K562 (cell line): Measurements from ENCODE around the gene HSPH1. TPM values are rescaled to one million over a fixed set of nuclear protein-coding genes. Genes with fewer than 3 reads are reported as not detected.

Experiments
- ATAC-seq: fragments of 200-7000 bp; cut with Tn5 transposase; 3 replicates; pipeline ENCODE4 v1.9.1; 2020; ENCODE audit warnings: moderate library complexity
- BruUV-seq: library from RNA; stranded (reverse); fragments of 400-500 nt; replicated peaks from 2 replicates; lab custom pipeline; 2021; lab: Mats Ljungman, UMichigan
- CTCF ChIA-PET: fragments of 300-600 bp; formaldehyde crosslinking; extraction: SDS; loops from one replicate; lab custom pipeline; 2021; ENCODE audit warnings: low intra/inter-chr PET ratio; lab: Yijun Ruan, JAX
- POLR2A ChIA-PET: fragments of 300-600, 350-650 bp; sonication (Branson Sonifier 250); formaldehyde crosslinking; extraction: SDS; loops from one replicate; lab custom pipeline; 2021; ENCODE audit warnings: antibody characterized with exemption, inconsistent platforms; lab: Yijun Ruan, JAX
- DNase-seq, 4 experiments: peaks; one replicate each; pipeline versions ENCODE4 v3.0.0 to v3.0.0-alpha.2; 2011 to 2018; ENCODE audit warnings: low spot score in 3 of 4, mixed read lengths in 3 of 4; ENCODE audit errors: extremely low read depth in 1 of 4
- FAIRE-seq: peaks from 2 replicates; lab custom pipeline; 2011; peaks lifted over from hg19 to GRCh38; lab: Jason Lieb, UNC
- H2AFZ ChIP-seq: 2 replicates; pipeline ENCODE4 v1.6.0; 2011; ENCODE audit warnings: low read depth, low read length, control low read depth, inconsistent platforms
- H3K27ac ChIP-seq: fragments of 200-600 bp; 3 replicates; pipeline ENCODE4 v1.8.0; 2011; ENCODE audit warnings: low read depth, mild to moderate bottlenecking, control low read depth, inconsistent platforms, low read length, moderate library complexity, mixed read lengths; ENCODE audit errors: extremely low read depth
- H3K27me3 ChIP-seq, 2 experiments: fragments of 300-600 bp in 1 of 2; 2 replicates in 1 of 2; 3 replicates in 1 of 2; pipeline versions ENCODE4 v1.6.0 to v1.8.0; 2011; ENCODE audit warnings: inconsistent platforms in 2 of 2, low read length in 2 of 2, mild to moderate bottlenecking in 1 of 2, mixed read lengths in 1 of 2, moderate library complexity in 1 of 2; ENCODE audit not compliant: control insufficient read depth in 2 of 2, insufficient read depth in 2 of 2
- H3K36me3 ChIP-seq: fragments of 300-600 bp; 3 replicates; pipeline ENCODE4 v1.8.0; 2011; ENCODE audit warnings: mild to moderate bottlenecking, low read length, inconsistent platforms; ENCODE audit not compliant: control insufficient read depth, insufficient read depth
- H3K4me1 ChIP-seq, 2 experiments: fragments of 200-600 bp in 1 of 2; replicated peaks in 1 of 2; 2 replicates in 1 of 2; 3 replicates in 1 of 2; pipeline versions ENCODE4 v1.5.1 to v1.8.0; 2011; ENCODE audit warnings: inconsistent platforms in 2 of 2, low read length in 2 of 2, mild to moderate bottlenecking in 1 of 2, mixed read lengths in 1 of 2, moderate library complexity in 1 of 2; ENCODE audit not compliant: control insufficient read depth in 2 of 2, insufficient read depth in 2 of 2
- H3K4me2 ChIP-seq: 2 replicates; pipeline ENCODE4 v1.6.1; 2011; ENCODE audit warnings: low read length, control low read depth, inconsistent platforms, mixed read lengths; ENCODE audit not compliant: insufficient read depth
- H3K4me3 ChIP-seq: fragments of 200-600 bp; sonication (generic), shearing (Covaris generic); 2 replicates; pipeline ENCODE4 v1.5.1; 2016; ENCODE audit warnings: control low read depth, inconsistent platforms
- H3K79me2 ChIP-seq: fragments of 200-600 bp; 3 replicates; pipeline ENCODE4 v1.8.0; 2011; ENCODE audit warnings: low read length, inconsistent platforms; ENCODE audit not compliant: control insufficient read depth, insufficient read depth
- H3K9ac ChIP-seq, 2 experiments: 2 replicates each; pipeline versions ENCODE4 v1.6.0 to v1.6.1; 2011; ENCODE audit warnings: low read depth in 2 of 2, low read length in 2 of 2, control low read depth in 1 of 2, inconsistent platforms in 1 of 2, mild to moderate bottlenecking in 1 of 2, mixed read lengths in 1 of 2; ENCODE audit not compliant: insufficient read depth in 1 of 2
- H3K9me1 ChIP-seq: one replicate; pipeline ENCODE4 v1.6.0; 2011; ENCODE audit warnings: inconsistent platforms, mild to moderate bottlenecking, low read length, moderate library complexity; ENCODE audit not compliant: control insufficient read depth, insufficient read depth
- H3K9me3 ChIP-seq: replicated peaks from 2 replicates; pipeline ENCODE4 v1.5.1; 2011; ENCODE audit warnings: low read depth, low read length, inconsistent platforms; ENCODE audit not compliant: control insufficient read depth, insufficient read depth
- H4K20me1 ChIP-seq: replicated peaks from 2 replicates; pipeline ENCODE4 v1.6.1; 2011; ENCODE audit warnings: low read length, inconsistent platforms, mixed read lengths; ENCODE audit not compliant: control insufficient read depth, insufficient read depth
- ARID2 ChIP-seq: fragments of 450-650 bp; IDR thresholded peaks from 2 replicates; pipeline ENCODE4 v1.6.1; 2017; ENCODE audit warnings: antibody characterized with exemption, mild to moderate bottlenecking
- CEBPG ChIP-seq, 3 experiments: fragments of 200-800 bp in 1 of 3; sonication (Bioruptor generic) in 1 of 3; sonication (generic) in 1 of 3; formaldehyde crosslinking in 1 of 3; IDR thresholded peaks in 2 of 3; conservative IDR thresholded peaks in 1 of 3; 2 replicates each; pipeline versions ENCODE4 v1.6.1 to v1.8.0; 2016 to 2022; ENCODE audit warnings: missing compliant biosample characterization in 2 of 3, missing genetic modification characterization in 2 of 3, mild to moderate bottlenecking in 1 of 3, missing genetic modification reagents in 1 of 3
- FOXJ3 ChIP-seq: sonication (generic); formaldehyde crosslinking; IDR thresholded peaks from 2 replicates; pipeline ENCODE4 v1.4.0; 2020; ENCODE audit warnings: mild to moderate bottlenecking, missing genetic modification reagents
- FOXO4 ChIP-seq: fragments of 450-650 bp; formaldehyde crosslinking; IDR thresholded peaks from 2 replicates; pipeline ENCODE4 v1.4.0; 2020; ENCODE audit warnings: mild to moderate bottlenecking, moderate library complexity
- FOXP1 ChIP-seq: sonication (generic); formaldehyde crosslinking; IDR thresholded peaks from 2 replicates; pipeline ENCODE4 v1.8.0; 2022; ENCODE audit warnings: mild to moderate bottlenecking, missing genetic modification reagents
- HMG20B ChIP-seq: fragments of 250-450 bp; sonication (Bioruptor Pico); IDR thresholded peaks from 2 replicates; pipeline ENCODE4 v1.5.0; 2021; ENCODE audit warnings: mild to moderate bottlenecking
- IFI16 ChIP-seq: fragments of 250-450 bp; sonication (Bioruptor Pico); IDR thresholded peaks from 2 replicates; pipeline ENCODE4 v2.1.2; 2022; ENCODE audit warnings: mild to moderate bottlenecking, inconsistent platforms
- JUND ChIP-seq, 2 experiments: IDR thresholded peaks; 2 replicates in 1 of 2; 3 replicates in 1 of 2; pipeline ENCODE4 v1.6.1; 2011; ENCODE audit warnings: borderline replicate concordance in 2 of 2, low read depth in 2 of 2, low read length in 2 of 2, improper control_type of control experiment in 1 of 2, missing biosample characterization in 1 of 2, missing genetic modification characterization in 1 of 2, missing genetic modification reagents in 1 of 2
- LARP7 ChIP-seq: fragments of 450-650 bp; IDR thresholded peaks from 2 replicates; pipeline ENCODE4 v1.6.1; 2016
- MAFG ChIP-seq: fragments of 450-650 bp; conservative IDR thresholded peaks from 2 replicates; pipeline ENCODE4 v1.6.1; 2016; ENCODE audit warnings: missing genetic modification characterization, missing compliant biosample characterization
- MYBL2 ChIP-seq, 2 experiments: fragments of 450-650 bp in 1 of 2; sonication (generic) in 1 of 2; formaldehyde crosslinking in 1 of 2; IDR thresholded peaks; 2 replicates each; pipeline versions ENCODE4 v1.6.1 to v1.8.1; 2017 to 2022; ENCODE audit warnings: borderline replicate concordance in 1 of 2, inconsistent platforms in 1 of 2, low read depth in 1 of 2, mild to moderate bottlenecking in 1 of 2, missing genetic modification reagents in 1 of 2, moderate library complexity in 1 of 2
- NR0B1 ChIP-seq: fragments of 450-650 bp; IDR thresholded peaks from one replicate; pipeline ENCODE4 v1.6.1; 2018; ENCODE audit warnings: mild to moderate bottlenecking, moderate library complexity; ENCODE audit not compliant: partially characterized antibody
- PREB ChIP-seq: sonication (generic); formaldehyde crosslinking; IDR thresholded peaks from 2 replicates; pipeline ENCODE4 v1.8.1; 2023; ENCODE audit warnings: mild to moderate bottlenecking, missing genetic modification reagents
- SMARCE1 ChIP-seq: fragments of 450-650 bp; IDR thresholded peaks from 2 replicates; pipeline ENCODE4 v1.7.1; 2016; ENCODE audit warnings: mild to moderate bottlenecking
- TBP ChIP-seq: optimal IDR thresholded peaks from 2 replicates; pipeline ENCODE3; 2011; ENCODE audit warnings: low read depth, low read length, improper control_type of control experiment
- ZFPM2 ChIP-seq: fragments of 250-450 bp; sonication (Bioruptor Pico); IDR thresholded peaks from 2 replicates; pipeline ENCODE4 v1.5.1; 2022; ENCODE audit warnings: mild to moderate bottlenecking
- ZNF23 ChIP-seq: fragments of 250-450 bp; sonication (Bioruptor Pico); IDR thresholded peaks from 2 replicates; pipeline ENCODE4 v1.4.0; 2020; ENCODE audit warnings: mild to moderate bottlenecking
- ZNF655 ChIP-seq: fragments of 250-450 bp; sonication (Bioruptor Pico); IDR thresholded peaks from 2 replicates; pipeline ENCODE4 v1.5.0; 2021
- WGBS: fragments of 100-300 bp; shearing (Covaris generic); methylation state at CpG from one replicate; pipeline ENCODE4 v1.1.6; 2016; ENCODE audit warnings: low coverage, mixed read lengths; ENCODE audit not compliant: insufficient coverage; ENCODE audit errors: missing lambda C conversion rate; 5-methylcytosine and 5-hydroxymethylcytosine counted together
- in situ Hi-C: fragments of 300-500 bp; cut with MboI; formaldehyde crosslinking; loops from 4 replicates; pipeline ENCODE4 v1.15.0; 2018; ENCODE audit warnings: inconsistent platforms, mixed read lengths
- intact Hi-C: fragments of 100-400 bp; cut with micrococcal nuclease; formaldehyde crosslinking; loops from 2 replicates; pipeline ENCODE4 v1.14.2; 2022
- polyA plus RNA-seq, 8 experiments: library from polyadenylated mRNA; depleted of rRNA in 4 of 8; stranded (reverse) in 5 of 8; unstranded in 3 of 8; fragments of >200 nt; fragmentation: Nextera tagmentation in 2 of 8; fragmentation: Illumina TruSeq in 1 of 8; extraction: Ambion mirVana in 2 of 8; extraction: Trizol in 1 of 8; gene quantifications; 2 replicates each; pipeline versions ENCODE4 v1.2.1 to v1.2.3, GENCODE V29; 2011 to 2014; ENCODE audit warnings: inconsistent platforms in 1 of 8, missing spikeins in 1 of 8
- total RNA-seq, 7 experiments: library from RNA; depleted of rRNA in 6 of 7; stranded (reverse); fragments of >200 nt in 6 of 7; fragmentation: Illumina TruSeq in 2 of 7; extraction: Trizol in 2 of 7; gene quantifications; 2 replicates each; pipeline versions ENCODE4 v1.2.1 to v1.2.3, GENCODE V29; 2011 to 2021; ENCODE audit warnings: low replicate concordance in 1 of 7

The HSPH1 gene
- total and polyA plus RNA-seq, 9 of the 15 experiments (the other 6 are each of a cell fraction or from before 2014, with no cell fraction given): 34.6 to 104 (median 64.7) TPM

GRCh38 chr13:31115616-31116015, 46.1 kb downstream of the HSPH1 start:
- FAIRE-seq: no peak
- WGBS: 0% methylated on average over 1 of the region's 3 CpGs
- Histone ChIP-seq H3K4me3 (no peak overlapping the region), H3K9ac (no peak overlapping the region), H4K20me1 (no peaks in the 10 kb centered on the region), H3K9me1 (no peaks in the 10 kb centered on the region), H3K27me3 (peaks cover 3 to 19% of the 10 kb centered on the region in 2 experiments; a peak in 4 of 5 replicates), H3K36me3 (no peaks in the 10 kb centered on the region), H3K27ac (no peak overlapping the region), H2AFZ (no peak overlapping the region), H3K4me1 (no peaks in the 10 kb centered on the region), H3K4me2 (no peak overlapping the region), H3K79me2 (no peaks in the 10 kb centered on the region), H3K9me3 (no peaks in the 10 kb centered on the region)
- intact Hi-C loops: no loop called here
- in situ Hi-C loops: no loop called here
- ChIA-PET CTCF (no interaction called here), POLR2A (interaction anchor here (0.8 kb wide), 1 partner anchor 10 kb away, joined by 3 read pairs; no protein-coding TSS in a partner anchor)
- BruUV-seq: no TSS peak
- DNase-seq: no peak
- TF ChIP-seq ZNF23 (CRISPR knock-in tag): no peak
- no peak for TF ChIP-seq SMARCE1
- TF ChIP-seq IFI16 (CRISPR knock-in tag): no peak
- TF ChIP-seq TBP: no peak
- no peak for TF ChIP-seq ZFPM2 (CRISPR knock-in tag)
- TF ChIP-seq FOXP1 (CRISPR knock-in tag): no peak
- TF ChIP-seq ZNF655 (CRISPR knock-in tag): no peak
- no peak for TF ChIP-seq JUND (IDR thresholded peaks at IDR 0.05; ENCODE audit: borderline replicate concordance, low read depth, low read length)
- TF ChIP-seq JUND (tag; IDR thresholded peaks at IDR 0.05; ENCODE audit: borderline replicate concordance, low read depth, low read length): no peak
- TF ChIP-seq MYBL2 (IDR thresholded peaks at IDR 0.05; ENCODE audit: low read depth): no peak
- no peak for TF ChIP-seq MYBL2 (CRISPR knock-in tag; IDR thresholded peaks at IDR 0.05; ENCODE audit: borderline replicate concordance)
- TF ChIP-seq LARP7: no peak
- no peak for TF ChIP-seq PREB (CRISPR knock-in tag)
- no peak for TF ChIP-seq ARID2
- TF ChIP-seq HMG20B (CRISPR knock-in tag): no peak
- no peak for TF ChIP-seq FOXO4 (CRISPR knock-in tag)
- TF ChIP-seq MAFG (tag): no peak
- TF ChIP-seq FOXJ3: no peak
- no peak for TF ChIP-seq CEBPG (CRISPR knock-in tag; IDR thresholded peaks at IDR 0.05)
- TF ChIP-seq CEBPG (tag; conservative IDR thresholded peaks at IDR 0.05 in 1 of 2, IDR thresholded peaks at IDR 0.05 in 1 of 2): no peak
- no peak for TF ChIP-seq NR0B1
- ATAC-seq: no peak
